Tibial artery (tissue), 4 donors: ENCODE measurements around the gene MED23.
"Not testable (repeated sequence)": the region's sequence is repeated elsewhere in the genome, so short reads cannot be mapped to it uniquely, and the experiment has no call there.

Experiments
- DNase-seq, 2 donors: peaks; one replicate each; pipeline ENCODE4 v3.0.0-alpha.2; 2019
- H3K27ac ChIP-seq, 2 donors: fragments of 200-600 bp; sonication (generic) in 1 of 2; 1 replicate in 1 of 2; 2 replicates in 1 of 2; pipeline ENCODE4 v1.5.1; 2018 to 2019; ENCODE audit warnings: mild to moderate bottlenecking in 1 of 2
- H3K27me3 ChIP-seq, 2 donors: fragments of 200-600 bp; sonication (generic) in 1 of 2; one replicate each; pipeline versions ENCODE4 v1.5.1 to v1.6.0; 2016 to 2019
- H3K36me3 ChIP-seq, 3 donors: fragments of 200-600 bp; sonication (generic) in 2 of 3; one replicate each; pipeline ENCODE4 v1.5.1; 2016 to 2019; ENCODE audit warnings: mild to moderate bottlenecking in 2 of 3
- H3K4me1 ChIP-seq, 4 donors: fragments of 200-600 bp; sonication (generic) in 2 of 4; 1 replicate in 3 of 4; 2 replicates in 1 of 4; pipeline ENCODE4 v1.5.1; 2016 to 2019
- H3K4me3 ChIP-seq, 2 donors: fragments of 200-600 bp; sonication (generic) in 1 of 2; 1 replicate in 1 of 2; 2 replicates in 1 of 2; pipeline ENCODE4 v1.5.1; 2018 to 2019; ENCODE audit warnings: mild to moderate bottlenecking in 2 of 2
- H3K9me3 ChIP-seq, 3 donors: fragments of 200-600 bp; sonication (generic) in 1 of 3; one replicate each; pipeline ENCODE4 v1.5.1; 2016 to 2019
- intact Hi-C: fragments of 100-400 bp; cut with DNase I; formaldehyde crosslinking; loops from one replicate; pipeline ENCODE4 v1.15.0; 2023; ENCODE audit warnings: low total_unique reads
- TF ChIP-seq, protein P1 (sequence below), 2 experiments: fragments of 200-600 bp in 1 of 2; fragments of 450-650 bp in 1 of 2; IDR thresholded peaks; one replicate each; pipeline ENCODE4 v1.5.1; 2017 to 2019; ENCODE audit warnings: antibody characterized with exemption in 2 of 2, mild to moderate bottlenecking in 1 of 2, moderate library complexity in 1 of 2

Gene MED23

GRCh38 chr6:131545317-131545716 lies 82.7 kb downstream of the MED23 start:
- TF ChIP-seq, protein P1, sequence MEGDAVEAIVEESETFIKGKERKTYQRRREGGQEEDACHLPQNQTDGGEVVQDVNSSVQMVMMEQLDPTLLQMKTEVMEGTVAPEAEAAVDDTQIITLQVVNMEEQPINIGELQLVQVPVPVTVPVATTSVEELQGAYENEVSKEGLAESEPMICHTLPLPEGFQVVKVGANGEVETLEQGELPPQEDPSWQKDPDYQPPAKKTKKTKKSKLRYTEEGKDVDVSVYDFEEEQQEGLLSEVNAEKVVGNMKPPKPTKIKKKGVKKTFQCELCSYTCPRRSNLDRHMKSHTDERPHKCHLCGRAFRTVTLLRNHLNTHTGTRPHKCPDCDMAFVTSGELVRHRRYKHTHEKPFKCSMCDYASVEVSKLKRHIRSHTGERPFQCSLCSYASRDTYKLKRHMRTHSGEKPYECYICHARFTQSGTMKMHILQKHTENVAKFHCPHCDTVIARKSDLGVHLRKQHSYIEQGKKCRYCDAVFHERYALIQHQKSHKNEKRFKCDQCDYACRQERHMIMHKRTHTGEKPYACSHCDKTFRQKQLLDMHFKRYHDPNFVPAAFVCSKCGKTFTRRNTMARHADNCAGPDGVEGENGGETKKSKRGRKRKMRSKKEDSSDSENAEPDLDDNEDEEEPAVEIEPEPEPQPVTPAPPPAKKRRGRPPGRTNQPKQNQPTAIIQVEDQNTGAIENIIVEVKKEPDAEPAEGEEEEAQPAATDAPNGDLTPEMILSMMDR (IDR thresholded peaks at IDR 0.05) = no peak
- no peak for DNase-seq
- Histone ChIP-seq H3K36me3 (no peaks in the 10 kb centered on the region), H3K27ac (no peak overlapping the region), H3K9me3 (no peaks in the 10 kb centered on the region), H3K4me1 (no peaks in the 10 kb centered on the region), H3K27me3 (no peaks in the 10 kb centered on the region), H3K4me3 (no peak overlapping the region)
- intact Hi-C loops = no loop called here

GRCh38 chr6:131538615-131539014 lies 89.4 kb downstream of the MED23 start:
- H3K4me3 ChIP-seq, H3K4me1 ChIP-seq, H3K27ac ChIP-seq, H3K9me3 ChIP-seq, intact Hi-C loops, H3K27me3 ChIP-seq, DNase-seq, H3K36me3 ChIP-seq: not testable (repeated sequence)

- TF ChIP-seq, protein P1 (IDR thresholded peaks at IDR 0.05) = no peak
- DNase-seq = no peak
- no peaks in the 10 kb centered on the region for H3K4me1 ChIP-seq
- no peak overlapping the region for H3K4me3 ChIP-seq
- H3K27me3 ChIP-seq = no peaks in the 10 kb centered on the region
- intact Hi-C loops = no loop called here
- H3K36me3 ChIP-seq = no peaks in the 10 kb centered on the region
- no peaks in the 10 kb centered on the region for H3K9me3 ChIP-seq
- no peak overlapping the region for H3K27ac ChIP-seq
Observed at GRCh38 chr6:131532580-131533039, 95.4 kb downstream of the MED23 start.

- H3K4me1 ChIP-seq, DNase-seq, H3K27ac ChIP-seq, H3K36me3 ChIP-seq, H3K27me3 ChIP-seq, H3K9me3 ChIP-seq, intact Hi-C loops, H3K4me3 ChIP-seq: not testable (repeated sequence)
Observed at GRCh38 chr6:131531681-131532080, 96.4 kb downstream of the MED23 start.

DNA sequence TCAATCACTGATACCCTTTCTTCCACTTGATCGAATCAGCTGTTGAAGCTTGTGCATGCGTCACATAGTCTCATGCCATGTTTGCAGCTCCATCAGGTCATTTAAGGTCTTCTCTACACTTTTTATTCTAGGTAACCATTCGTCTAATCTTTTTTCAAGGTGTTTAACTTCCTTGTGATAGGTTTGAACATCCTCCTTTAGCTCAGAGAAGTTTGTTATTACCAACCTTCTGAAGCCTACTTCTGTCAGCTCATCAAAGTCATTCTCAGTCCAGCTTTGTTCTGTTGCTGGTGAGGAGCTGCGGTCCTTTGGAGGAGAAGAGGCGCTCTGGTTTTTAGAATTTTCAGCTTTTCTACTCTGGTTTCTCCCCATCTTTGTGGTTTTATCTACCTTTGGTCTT lies 97.1 kb downstream of the MED23 start:
- H3K4me3 ChIP-seq, H3K27me3 ChIP-seq, H3K27ac ChIP-seq, H3K4me1 ChIP-seq, H3K36me3 ChIP-seq, intact Hi-C loops, DNase-seq, H3K9me3 ChIP-seq: not testable (repeated sequence)

- Histone ChIP-seq H3K36me3 (no peaks in the 10 kb centered on the region), H3K27ac (no peak overlapping the region), H3K4me3 (no peak overlapping the region), H3K9me3 (no peaks in the 10 kb centered on the region), H3K27me3 (no peaks in the 10 kb centered on the region), H3K4me1 (no peaks in the 10 kb centered on the region)
- intact Hi-C loops = no loop called here
- TF ChIP-seq, protein P1 (IDR thresholded peaks at IDR 0.05) = no peak
- no peak for DNase-seq
Observed at GRCh38 chr6:131524695-131525336, 103.2 kb downstream of the MED23 start.

DNA sequence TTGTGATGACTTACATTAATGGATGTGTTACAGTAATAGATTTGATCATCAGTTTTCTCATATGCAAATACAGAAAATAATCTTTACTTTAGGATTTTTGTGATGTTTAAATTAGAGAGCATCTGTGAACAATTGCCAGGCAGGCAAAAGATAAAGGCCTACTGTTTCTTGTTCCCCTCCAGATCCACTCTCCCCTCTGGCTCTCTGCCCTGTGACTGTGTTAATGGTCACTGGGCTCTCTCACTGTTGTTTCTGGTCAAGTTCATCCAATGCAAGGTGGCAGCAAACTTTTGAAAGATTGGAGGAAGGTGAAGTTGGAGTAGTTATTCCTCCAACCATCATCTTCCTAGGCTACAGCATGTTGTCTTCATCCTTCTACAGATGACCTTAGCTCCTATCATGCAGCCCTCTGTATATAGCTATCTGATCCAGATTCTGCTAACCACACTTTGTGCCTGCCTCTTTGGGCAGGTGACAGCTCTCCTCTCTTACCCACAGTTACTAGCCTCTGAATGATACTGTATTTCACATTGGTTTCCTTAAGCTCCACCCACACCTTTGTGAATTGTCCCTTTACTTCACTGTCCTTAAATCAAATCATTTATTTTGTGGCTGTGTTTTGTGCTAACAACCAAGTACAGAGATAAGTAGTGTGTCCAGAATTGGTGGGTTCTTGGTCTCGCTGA lies 103.9 kb downstream of the MED23 start:
- intact Hi-C loops = no loop called here
- TF ChIP-seq, protein P1 (IDR thresholded peaks at IDR 0.05) = no peak
- Histone ChIP-seq H3K4me3 (no peak overlapping the region), H3K27ac (no peak overlapping the region), H3K4me1 (no peaks in the 10 kb centered on the region), H3K9me3 (no peaks in the 10 kb centered on the region), H3K36me3 (no peaks in the 10 kb centered on the region), H3K27me3 (no peaks in the 10 kb centered on the region)
- DNase-seq = no peak
